ENCODE measurements around the gene SPATA20. TPM values are rescaled to one million over a fixed set of nuclear protein-coding genes. Genes with fewer than 3 reads are reported as not detected.
A peak's percentile ranks its signal among the peaks of the same experiment; 100 is the strongest.

SPATA20 gene
- total and polyA plus RNA-seq, 2 of the 4 experiments (the other 2 are of a cell fraction): 17.0 to 35.0 TPM

GRCh38 chr17:50536683-50537646, 10.0 kb upstream of the SPATA20 start:
- BruUV-seq (replicated peaks): no TSS peak
- H2BK5ac ChIP-seq (ENCODE audit: low read depth, low read length, poor library complexity, severe bottlenecking): no peak overlapping the region
- H2BK120ac ChIP-seq (ENCODE audit: low read depth, low read length): no peak overlapping the region
- H3K9me3 ChIP-seq (ENCODE audit: control insufficient read depth, insufficient read depth, low read length): no peaks in the 10 kb centered on the region
- H3K9ac ChIP-seq (ENCODE audit: low read depth, low read length): no peak overlapping the region
- peaks cover 18% of the 10 kb centered on the region; the same call in 1 of the 2 replicates for H3K4me1 ChIP-seq (ENCODE audit: control insufficient read depth, insufficient read depth, low read length)
- no peak overlapping the region for H2BK20ac ChIP-seq (ENCODE audit: low read depth, low read length)
- dilution Hi-C loops (cut with HindIII; ENCODE audit: low sequenced_read_pairs, unreplicated experiment) (no loop called here), intact Hi-C loops (cut with micrococcal nuclease) (no loop called here), in situ Hi-C loops (cut with MboI; ENCODE audit: low sequenced_read_pairs) (no loop called here)
- H2BK15ac ChIP-seq (ENCODE audit: low read depth, low read length): no peak overlapping the region
- no peak overlapping the region for H4K5ac ChIP-seq (ENCODE audit: low read depth, low read length)
- H2AFZ ChIP-seq (replicated peaks; ENCODE audit: low read length, poor library complexity): peak overlapping the region; percentile 73
- H3K56ac ChIP-seq (ENCODE audit: extremely low read depth, insufficient read depth, low read length): no peak overlapping the region
- no peaks in the 10 kb centered on the region for H3K36me3 ChIP-seq (ENCODE audit: control insufficient read depth, insufficient read depth, low read length)
- no peak overlapping the region for H3K14ac ChIP-seq (replicated peaks; ENCODE audit: low read depth, low read length)
- H3K9me1 ChIP-seq (ENCODE audit: insufficient read depth, low read length): no peaks in the 10 kb centered on the region
- no peaks in the 10 kb centered on the region; a peak in 1 of 4 replicates for H3K79me1 ChIP-seq (ENCODE audit: low read depth in 1 of 2, low read length in 2 of 2)
- no peak overlapping the region for H3K27ac ChIP-seq (ENCODE audit: insufficient read depth, low read length)
- ChIA-PET CTCF (no interaction called here), POLR2A (ENCODE audit: unreplicated experiment) (no interaction called here)
- DNase-seq (no peak), ATAC-seq (ENCODE audit: low read depth) (no peak)
- 97% methylated on average over 11 of the region's 45 CpGs; no CpG with 5 or more reads in 1 of the 2 experiments for WGBS, 2 experiments (ENCODE audit: extremely low coverage in 2 of 2, insufficient read length in 1 of 2)
- H3K18ac ChIP-seq (ENCODE audit: low read depth, low read length): no peak overlapping the region
- no peak overlapping the region for H4K91ac ChIP-seq (ENCODE audit: insufficient read depth, low read depth, low read length)
- H2AK9ac ChIP-seq (replicated peaks; ENCODE audit: low read depth, low read length, poor library complexity): no peak overlapping the region
- no peak overlapping the region for H4K8ac ChIP-seq (ENCODE audit: low read depth in 2 of 2, low read length in 2 of 2)
- no peak overlapping the region for H2AK5ac ChIP-seq (ENCODE audit: low read depth, low read length)
- H3K4me2 ChIP-seq (ENCODE audit: low read depth, low read length): no peak overlapping the region
- no peak overlapping the region for H3K23ac ChIP-seq (ENCODE audit: low read depth, low read length)
- TF ChIP-seq MAFK (IDR thresholded peaks at IDR 0.05; ENCODE audit: low read depth, low read length): no peak
- TF ChIP-seq USF2 (IDR thresholded peaks at IDR 0.05; ENCODE audit: low read depth, low read length): no peak
- TF ChIP-seq POLR2A (IDR thresholded peaks at IDR 0.05; ENCODE audit: low read depth, low read length): no peak
- TF ChIP-seq SMC3 (IDR thresholded peaks at IDR 0.05; ENCODE audit: low read depth, low read length): no peak
- TF ChIP-seq RCOR1 (IDR thresholded peaks at IDR 0.05; ENCODE audit: insufficient replicate concordance, low read length): no peak
- TF ChIP-seq BHLHE40 (IDR thresholded peaks at IDR 0.05; ENCODE audit: low read depth, low read length): no peak
- no peak for TF ChIP-seq RFX5 (IDR thresholded peaks at IDR 0.05; ENCODE audit: low read depth, low read length)
- TF ChIP-seq, protein P1, sequence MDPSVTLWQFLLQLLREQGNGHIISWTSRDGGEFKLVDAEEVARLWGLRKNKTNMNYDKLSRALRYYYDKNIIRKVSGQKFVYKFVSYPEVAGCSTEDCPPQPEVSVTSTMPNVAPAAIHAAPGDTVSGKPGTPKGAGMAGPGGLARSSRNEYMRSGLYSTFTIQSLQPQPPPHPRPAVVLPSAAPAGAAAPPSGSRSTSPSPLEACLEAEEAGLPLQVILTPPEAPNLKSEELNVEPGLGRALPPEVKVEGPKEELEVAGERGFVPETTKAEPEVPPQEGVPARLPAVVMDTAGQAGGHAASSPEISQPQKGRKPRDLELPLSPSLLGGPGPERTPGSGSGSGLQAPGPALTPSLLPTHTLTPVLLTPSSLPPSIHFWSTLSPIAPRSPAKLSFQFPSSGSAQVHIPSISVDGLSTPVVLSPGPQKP (IDR thresholded peaks at IDR 0.05; ENCODE audit: borderline replicate concordance, low read depth, low read length): no peak
- H3K4ac ChIP-seq (ENCODE audit: low read depth, low read length): no peak overlapping the region
- peaks cover 18% of the 10 kb centered on the region for H3K27me3 ChIP-seq (ENCODE audit: control insufficient read depth, insufficient read depth, low read length)
- H4K20me1 ChIP-seq (ENCODE audit: insufficient read depth, low read length): no peaks in the 10 kb centered on the region; the same call in 1 of the 2 replicates
- no peak overlapping the region for H3K4me3 ChIP-seq (ENCODE audit: insufficient read depth, low read depth, low read length)
